Measurements from ENCODE around the gene NEURL1.

DNA sequence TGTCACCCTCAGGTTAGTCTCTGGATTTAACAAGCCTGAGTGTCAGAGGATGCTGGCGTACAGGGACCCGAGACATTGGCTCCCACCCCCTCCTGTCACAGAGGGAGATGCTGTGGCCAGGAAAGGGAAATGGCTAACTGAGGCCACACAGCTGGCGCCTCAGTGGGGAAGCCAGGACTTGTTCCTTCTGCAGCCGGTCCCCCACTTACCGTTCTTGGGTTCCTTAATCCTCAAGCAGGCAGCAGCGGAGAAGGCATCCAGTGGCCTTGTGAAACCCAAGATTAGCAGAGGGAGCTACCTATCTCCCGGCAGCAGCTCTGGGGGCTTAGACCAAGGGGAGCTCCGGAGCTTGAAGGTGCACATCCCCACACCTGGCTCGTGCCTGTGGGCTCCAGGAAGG, 65.4 kb downstream of the NEURL1 start:
- TF ChIP-seq EZH2 (IDR thresholded peaks at IDR 0.05; ENCODE audit: insufficient read depth, poor library complexity, severe bottlenecking) (no peak), EZH2phosphoT487 (IDR thresholded peaks at IDR 0.05; ENCODE audit: insufficient read depth, low read depth) (no peak)

All from GM23248 (cell line).